Kidney (tissue), 14 donors: ENCODE results near the gene FASTK. TPM values are rescaled to one million over a fixed set of nuclear protein-coding genes. Genes with fewer than 3 reads are reported as not detected.
A peak's percentile ranks its signal among the peaks of the same experiment; 100 is the strongest.

Source experiments
- DNase-seq, 5 donors: peaks; one replicate each; pipeline ENCODE4 v3.0.0-alpha.2; 2013 to 2020
- FAIRE-seq: peaks from 2 replicates; lab custom pipeline; 2012; peaks lifted over from hg19 to GRCh38; lab: Jason Lieb, UNC
- H3K27ac ChIP-seq, 2 donors: one replicate each; pipeline ENCODE4 v1.7.0; 2013; ENCODE audit warnings: low read depth in 2 of 2, low read length in 2 of 2, inconsistent platforms in 1 of 2
- H3K27me3 ChIP-seq: one replicate; pipeline ENCODE4 v1.7.1; 2013; ENCODE audit warnings: low read length, inconsistent platforms; ENCODE audit not compliant: control insufficient read depth, insufficient read depth
- H3K36me3 ChIP-seq, 3 donors: one replicate each; pipeline versions ENCODE4 v1.7.0 to v1.7.1; 2013; ENCODE audit warnings: low read length in 3 of 3, control low read depth in 1 of 3, inconsistent platforms in 1 of 3; ENCODE audit not compliant: insufficient read depth in 3 of 3, control insufficient read depth in 2 of 3
- H3K4me1 ChIP-seq, 3 donors: one replicate each; pipeline versions ENCODE4 v1.7.0 to v1.7.1; 2013; ENCODE audit warnings: low read length in 3 of 3, inconsistent platforms in 1 of 3, low read depth in 1 of 3; ENCODE audit not compliant: control insufficient read depth in 2 of 3, insufficient read depth in 2 of 3
- H3K4me3 ChIP-seq, 3 donors: one replicate each; pipeline versions ENCODE4 v1.7.0 to v1.8.1; 2013; ENCODE audit warnings: low read length in 3 of 3, control low read depth in 1 of 3, inconsistent platforms in 1 of 3
- H3K9ac ChIP-seq, 3 donors: one replicate each; pipeline versions ENCODE4 v1.7.0 to v1.7.1; 2013; ENCODE audit warnings: low read length in 3 of 3, control low read depth in 1 of 3, inconsistent platforms in 1 of 3
- H3K9me3 ChIP-seq, 3 donors: one replicate each; pipeline versions ENCODE4 v1.7.0 to v1.7.1; 2013; ENCODE audit warnings: low read length in 3 of 3, control low read depth in 1 of 3, inconsistent platforms in 1 of 3; ENCODE audit not compliant: control insufficient read depth in 2 of 3, insufficient read depth in 1 of 3
- intact Hi-C: fragments of 100-400 bp; cut with DNase I; formaldehyde crosslinking; loops from one replicate; pipeline ENCODE4 v1.11.1; 2022
- polyA plus RNA-seq: library from polyadenylated mRNA; stranded (reverse); fragments of 350-450 nt; fragmentation: Illumina TruSeq; extraction: RNeasy Lipid Tissue Mini Kit (QIAGEN cat#74804); gene quantifications from one replicate; pipeline ENCODE4 v1.2.3, GENCODE V29; 2014; ENCODE audit warnings: low read depth, low replicate concordance; ENCODE audit not compliant: insufficient read depth
- total RNA-seq: library from RNA; stranded (reverse); fragmentation: NEBNext Ultra II Directional; extraction: Animal tissue kit (Norgen Biotek cat#: 25700); gene quantifications from one replicate; pipeline ENCODE4 v1.2.1, GENCODE V29; 2021
- TF ChIP-seq, protein P1 (sequence below): IDR thresholded peaks from 3 replicates; pipeline ENCODE4 v1.5.1; 2012; ENCODE audit warnings: mild to moderate bottlenecking, moderate library complexity, borderline replicate concordance; ENCODE audit not compliant: insufficient read depth; ENCODE audit errors: extremely low read depth
- donor health status: control.
- donor health status: control.
- donor health status: control.
- donor health status: control.
- donor health status: control.
- donor health status: DM: yes; HTN: yes; CAD: no.
- donor health status: Normal renal cell carcinoma (clear cell type).

FASTK gene
- total and polyA plus RNA-seq, 2 donors from 2014 or later, result 71.2 to 116 TPM

DNA sequence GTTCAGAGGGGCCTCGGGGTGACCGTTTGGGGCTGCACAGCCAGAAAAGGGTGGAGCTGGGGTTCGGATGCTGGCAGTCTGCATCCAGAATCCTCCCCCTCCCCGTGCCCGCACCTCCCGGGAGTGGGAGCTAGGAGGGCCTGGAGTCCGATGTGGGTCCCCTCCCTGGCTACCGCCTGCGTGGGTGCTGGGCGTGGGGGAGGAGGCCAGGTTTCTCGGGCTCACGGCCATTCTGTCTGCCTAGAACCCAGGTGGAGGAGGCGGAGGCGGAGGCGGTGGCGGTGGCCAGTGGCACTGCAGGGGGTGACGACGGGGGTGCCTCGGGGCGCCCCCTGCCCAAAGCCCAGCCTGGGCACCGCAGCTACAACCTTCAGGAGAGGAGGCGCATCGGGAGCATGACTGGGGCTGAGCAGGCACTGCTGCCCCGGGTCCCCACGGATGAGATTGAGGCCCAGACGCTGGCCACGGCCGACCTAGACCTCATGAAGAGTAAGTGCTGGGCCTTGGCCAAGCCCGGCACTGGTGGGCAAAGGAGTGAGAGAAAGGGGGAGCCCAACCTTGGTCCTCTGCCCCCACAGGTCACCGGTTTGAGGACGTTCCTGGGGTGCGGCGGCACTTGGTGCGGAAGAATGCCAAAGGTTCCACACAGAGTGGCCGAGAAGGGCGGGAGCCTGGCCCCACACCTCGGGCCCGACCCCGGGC is 14.2 kb downstream of the FASTK start:
- Histone ChIP-seq H3K9ac (no peak overlapping the region), H3K27me3 (no peaks in the 10 kb centered on the region), H3K4me3 (no peak overlapping the region), H3K4me1 (peaks cover 0 to 6% (median 0%) of the 10 kb centered on the region in 3 donors), H3K36me3 (peaks cover 2 to 46% (median 21%) of the 10 kb centered on the region in 3 donors), H3K9me3 (no peaks in the 10 kb centered on the region), H3K27ac (no peak overlapping the region)
- TF ChIP-seq, protein P1, sequence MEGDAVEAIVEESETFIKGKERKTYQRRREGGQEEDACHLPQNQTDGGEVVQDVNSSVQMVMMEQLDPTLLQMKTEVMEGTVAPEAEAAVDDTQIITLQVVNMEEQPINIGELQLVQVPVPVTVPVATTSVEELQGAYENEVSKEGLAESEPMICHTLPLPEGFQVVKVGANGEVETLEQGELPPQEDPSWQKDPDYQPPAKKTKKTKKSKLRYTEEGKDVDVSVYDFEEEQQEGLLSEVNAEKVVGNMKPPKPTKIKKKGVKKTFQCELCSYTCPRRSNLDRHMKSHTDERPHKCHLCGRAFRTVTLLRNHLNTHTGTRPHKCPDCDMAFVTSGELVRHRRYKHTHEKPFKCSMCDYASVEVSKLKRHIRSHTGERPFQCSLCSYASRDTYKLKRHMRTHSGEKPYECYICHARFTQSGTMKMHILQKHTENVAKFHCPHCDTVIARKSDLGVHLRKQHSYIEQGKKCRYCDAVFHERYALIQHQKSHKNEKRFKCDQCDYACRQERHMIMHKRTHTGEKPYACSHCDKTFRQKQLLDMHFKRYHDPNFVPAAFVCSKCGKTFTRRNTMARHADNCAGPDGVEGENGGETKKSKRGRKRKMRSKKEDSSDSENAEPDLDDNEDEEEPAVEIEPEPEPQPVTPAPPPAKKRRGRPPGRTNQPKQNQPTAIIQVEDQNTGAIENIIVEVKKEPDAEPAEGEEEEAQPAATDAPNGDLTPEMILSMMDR, result no peak
- DNase-seq (peak in 1 of 5 donors; percentile 72), FAIRE-seq (no peak)
- intact Hi-C loops, result no loop called here

GRCh38 chr7:151065516-151065915 is 15.1 kb downstream of the FASTK start:
- FAIRE-seq, result no peak
- TF ChIP-seq, protein P1, result no peak
- intact Hi-C loops, result no loop called here

GRCh38 chr7:151064993-151065392 is 15.6 kb downstream of the FASTK start:
- no peak overlapping the region for H3K4me3 ChIP-seq
- intact Hi-C loops, result no loop called here
- no peaks in the 10 kb centered on the region for H3K9me3 ChIP-seq
- no peak overlapping the region for H3K27ac ChIP-seq
- peaks cover 0 to 19% (median 9%) of the 10 kb centered on the region in 3 donors for H3K4me1 ChIP-seq
- FAIRE-seq, result no peak
- H3K36me3 ChIP-seq, result peaks cover 2 to 35% (median 17%) of the 10 kb centered on the region in 3 donors
- DNase-seq, result no peak
- no peaks in the 10 kb centered on the region for H3K27me3 ChIP-seq
- TF ChIP-seq, protein P1, result no peak
- H3K9ac ChIP-seq, result no peak overlapping the region

More at GRCh38 chr7:151065516-151065915, 15.1 kb downstream of the FASTK start:
- H3K36me3 ChIP-seq, result peaks cover 2 to 40% (median 21%) of the 10 kb centered on the region in 3 donors
- H3K4me3 ChIP-seq, result no peak overlapping the region
- peaks cover 0 to 14% (median 6%) of the 10 kb centered on the region in 3 donors for H3K4me1 ChIP-seq
- no peak for DNase-seq
- no peaks in the 10 kb centered on the region for H3K9me3 ChIP-seq
- H3K9ac ChIP-seq, result no peak overlapping the region
- no peaks in the 10 kb centered on the region for H3K27me3 ChIP-seq
- H3K27ac ChIP-seq, result no peak overlapping the region
